ENCODE data around the gene RNF217.

The RNF217 gene

DNA sequence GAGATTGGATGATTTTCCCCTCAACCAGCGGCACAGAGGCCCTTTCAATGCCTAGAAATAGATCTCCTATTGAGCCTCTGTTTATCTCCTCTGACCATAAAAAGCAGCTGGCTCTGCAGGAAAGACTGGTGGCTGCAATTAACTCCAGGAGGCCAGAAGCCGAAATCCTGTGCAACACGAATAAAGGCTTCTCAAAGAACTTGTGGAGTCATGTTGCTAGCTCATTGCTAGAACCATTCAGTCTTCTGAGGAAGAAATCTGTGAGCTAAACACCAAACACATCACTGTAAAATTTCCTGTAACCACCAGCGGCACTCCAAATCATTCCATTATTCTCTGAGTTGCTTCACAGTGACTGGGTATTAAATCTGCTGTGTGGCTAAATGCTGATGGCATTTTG, 142.2 kb downstream of the RNF217 start:
- peak; percentile 16; the same call in 1 of the 3 replicates for ATAC-seq
- no peak for TF ChIP-seq ZC3H10 (CRISPR knock-in tag; IDR thresholded peaks at IDR 0.05)
- TF ChIP-seq, protein P1, sequence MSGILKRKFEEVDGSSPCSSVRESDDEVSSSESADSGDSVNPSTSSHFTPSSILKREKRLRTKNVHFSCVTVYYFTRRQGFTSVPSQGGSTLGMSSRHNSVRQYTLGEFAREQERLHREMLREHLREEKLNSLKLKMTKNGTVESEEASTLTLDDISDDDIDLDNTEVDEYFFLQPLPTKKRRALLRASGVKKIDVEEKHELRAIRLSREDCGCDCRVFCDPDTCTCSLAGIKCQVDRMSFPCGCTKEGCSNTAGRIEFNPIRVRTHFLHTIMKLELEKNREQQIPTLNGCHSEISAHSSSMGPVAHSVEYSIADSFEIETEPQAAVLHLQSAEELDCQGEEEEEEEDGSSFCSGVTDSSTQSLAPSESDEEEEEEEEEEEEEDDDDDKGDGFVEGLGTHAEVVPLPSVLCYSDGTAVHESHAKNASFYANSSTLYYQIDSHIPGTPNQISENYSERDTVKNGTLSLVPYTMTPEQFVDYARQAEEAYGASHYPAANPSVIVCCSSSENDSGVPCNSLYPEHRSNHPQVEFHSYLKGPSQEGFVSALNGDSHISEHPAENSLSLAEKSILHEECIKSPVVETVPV (CRISPR knock-in tag; IDR thresholded peaks at IDR 0.05): no peak
- no peak for TF ChIP-seq ZFP30 (CRISPR knock-in tag; IDR thresholded peaks at IDR 0.05)
- TF ChIP-seq ZNF70 (CRISPR knock-in tag; IDR thresholded peaks at IDR 0.05): no peak
- TF ChIP-seq CSDC2 (CRISPR knock-in tag; IDR thresholded peaks at IDR 0.05): no peak
- TF ChIP-seq ISL1 (CRISPR knock-in tag; IDR thresholded peaks at IDR 0.05): no peak
- TF ChIP-seq BACH2 (CRISPR knock-in tag; IDR thresholded peaks at IDR 0.05; ENCODE audit: borderline replicate concordance): no peak
- TF ChIP-seq TCF4 (CRISPR knock-in tag; IDR thresholded peaks at IDR 0.05; ENCODE audit: borderline replicate concordance): no peak

DNA sequence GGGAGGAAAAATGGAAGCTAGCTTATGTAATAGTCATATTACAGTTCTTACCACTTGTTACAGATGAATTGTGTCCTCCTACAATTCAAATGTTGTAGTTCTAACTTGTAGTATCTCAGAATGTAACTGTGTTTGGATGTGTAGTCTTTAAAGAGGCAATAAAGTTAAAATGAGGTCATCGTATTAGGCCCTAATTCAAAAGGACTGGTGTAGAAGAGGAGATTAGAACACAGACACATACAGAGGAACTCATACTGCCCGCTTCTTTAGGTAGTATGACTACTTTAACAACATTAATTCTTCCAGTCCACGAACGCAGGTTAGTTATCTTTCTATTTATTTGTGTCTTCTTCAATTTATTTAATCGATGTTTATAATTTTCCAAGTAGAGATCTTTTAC, 144.8 kb downstream of the RNF217 start:
- TF ChIP-seq, protein P1 (CRISPR knock-in tag; IDR thresholded peaks at IDR 0.05): no peak
- no peak for TF ChIP-seq TCF4 (CRISPR knock-in tag; IDR thresholded peaks at IDR 0.05; ENCODE audit: borderline replicate concordance)
- no peak for TF ChIP-seq TOX (CRISPR knock-in tag; IDR thresholded peaks at IDR 0.05; ENCODE audit: borderline replicate concordance)
- TF ChIP-seq, protein P2, sequence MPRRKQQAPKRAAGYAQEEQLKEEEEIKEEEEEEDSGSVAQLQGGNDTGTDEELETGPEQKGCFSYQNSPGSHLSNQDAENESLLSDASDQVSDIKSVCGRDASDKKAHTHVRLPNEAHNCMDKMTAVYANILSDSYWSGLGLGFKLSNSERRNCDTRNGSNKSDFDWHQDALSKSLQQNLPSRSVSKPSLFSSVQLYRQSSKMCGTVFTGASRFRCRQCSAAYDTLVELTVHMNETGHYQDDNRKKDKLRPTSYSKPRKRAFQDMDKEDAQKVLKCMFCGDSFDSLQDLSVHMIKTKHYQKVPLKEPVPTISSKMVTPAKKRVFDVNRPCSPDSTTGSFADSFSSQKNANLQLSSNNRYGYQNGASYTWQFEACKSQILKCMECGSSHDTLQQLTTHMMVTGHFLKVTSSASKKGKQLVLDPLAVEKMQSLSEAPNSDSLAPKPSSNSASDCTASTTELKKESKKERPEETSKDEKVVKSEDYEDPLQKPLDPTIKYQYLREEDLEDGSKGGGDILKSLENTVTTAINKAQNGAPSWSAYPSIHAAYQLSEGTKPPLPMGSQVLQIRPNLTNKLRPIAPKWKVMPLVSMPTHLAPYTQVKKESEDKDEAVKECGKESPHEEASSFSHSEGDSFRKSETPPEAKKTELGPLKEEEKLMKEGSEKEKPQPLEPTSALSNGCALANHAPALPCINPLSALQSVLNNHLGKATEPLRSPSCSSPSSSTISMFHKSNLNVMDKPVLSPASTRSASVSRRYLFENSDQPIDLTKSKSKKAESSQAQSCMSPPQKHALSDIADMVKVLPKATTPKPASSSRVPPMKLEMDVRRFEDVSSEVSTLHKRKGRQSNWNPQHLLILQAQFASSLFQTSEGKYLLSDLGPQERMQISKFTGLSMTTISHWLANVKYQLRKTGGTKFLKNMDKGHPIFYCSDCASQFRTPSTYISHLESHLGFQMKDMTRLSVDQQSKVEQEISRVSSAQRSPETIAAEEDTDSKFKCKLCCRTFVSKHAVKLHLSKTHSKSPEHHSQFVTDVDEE (CRISPR knock-in tag; IDR thresholded peaks at IDR 0.05): no peak
- TF ChIP-seq ARNTL (CRISPR knock-in tag; IDR thresholded peaks at IDR 0.05; ENCODE audit: borderline replicate concordance, low read depth): no peak
- no peak for TF ChIP-seq PPARA (CRISPR knock-in tag; IDR thresholded peaks at IDR 0.05; ENCODE audit: borderline replicate concordance)
- no peak for TF ChIP-seq ESRRG (CRISPR knock-in tag; IDR thresholded peaks at IDR 0.05)
- TF ChIP-seq ZC3H10 (CRISPR knock-in tag; IDR thresholded peaks at IDR 0.05): no peak
- TF ChIP-seq RARB (CRISPR knock-in tag; IDR thresholded peaks at IDR 0.05): no peak
- TF ChIP-seq, protein P3, sequence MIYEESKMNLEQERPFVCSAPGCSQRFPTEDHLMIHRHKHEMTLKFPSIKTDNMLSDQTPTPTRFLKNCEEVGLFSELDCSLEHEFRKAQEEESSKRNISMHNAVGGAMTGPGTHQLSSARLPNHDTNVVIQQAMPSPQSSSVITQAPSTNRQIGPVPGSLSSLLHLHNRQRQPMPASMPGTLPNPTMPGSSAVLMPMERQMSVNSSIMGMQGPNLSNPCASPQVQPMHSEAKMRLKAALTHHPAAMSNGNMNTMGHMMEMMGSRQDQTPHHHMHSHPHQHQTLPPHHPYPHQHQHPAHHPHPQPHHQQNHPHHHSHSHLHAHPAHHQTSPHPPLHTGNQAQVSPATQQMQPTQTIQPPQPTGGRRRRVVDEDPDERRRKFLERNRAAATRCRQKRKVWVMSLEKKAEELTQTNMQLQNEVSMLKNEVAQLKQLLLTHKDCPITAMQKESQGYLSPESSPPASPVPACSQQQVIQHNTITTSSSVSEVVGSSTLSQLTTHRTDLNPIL (CRISPR knock-in tag; IDR thresholded peaks at IDR 0.05; ENCODE audit: low read depth): no peak
- no peak for TF ChIP-seq SNAI2 (CRISPR knock-in tag; IDR thresholded peaks at IDR 0.05)
- TF ChIP-seq ZNF565 (CRISPR knock-in tag; conservative IDR thresholded peaks at IDR 0.05; ENCODE audit: low read depth): no peak
- TF ChIP-seq, protein P4, sequence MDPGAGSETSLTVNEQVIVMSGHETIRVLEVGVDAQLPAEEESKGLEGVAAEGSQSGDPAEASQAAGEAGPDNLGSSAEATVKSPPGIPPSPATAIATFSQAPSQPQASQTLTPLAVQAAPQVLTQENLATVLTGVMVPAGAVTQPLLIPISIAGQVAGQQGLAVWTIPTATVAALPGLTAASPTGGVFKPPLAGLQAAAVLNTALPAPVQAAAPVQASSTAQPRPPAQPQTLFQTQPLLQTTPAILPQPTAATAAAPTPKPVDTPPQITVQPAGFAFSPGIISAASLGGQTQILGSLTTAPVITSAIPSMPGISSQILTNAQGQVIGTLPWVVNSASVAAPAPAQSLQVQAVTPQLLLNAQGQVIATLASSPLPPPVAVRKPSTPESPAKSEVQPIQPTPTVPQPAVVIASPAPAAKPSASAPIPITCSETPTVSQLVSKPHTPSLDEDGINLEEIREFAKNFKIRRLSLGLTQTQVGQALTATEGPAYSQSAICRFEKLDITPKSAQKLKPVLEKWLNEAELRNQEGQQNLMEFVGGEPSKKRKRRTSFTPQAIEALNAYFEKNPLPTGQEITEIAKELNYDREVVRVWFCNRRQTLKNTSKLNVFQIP (CRISPR knock-in tag; IDR thresholded peaks at IDR 0.05; ENCODE audit: borderline replicate concordance, low read depth): no peak
- no peak for TF ChIP-seq ZNF70 (CRISPR knock-in tag; IDR thresholded peaks at IDR 0.05)
- TF ChIP-seq OSR1 (CRISPR knock-in tag; IDR thresholded peaks at IDR 0.05): no peak
- no peak for TF ChIP-seq GLIS3 (CRISPR knock-in tag; IDR thresholded peaks at IDR 0.05)
- TF ChIP-seq ZFP3 (CRISPR knock-in tag; IDR thresholded peaks at IDR 0.05): no peak
- no peak for ATAC-seq

- TF ChIP-seq ZFP30 (CRISPR knock-in tag; IDR thresholded peaks at IDR 0.05) (no peak), ISL1 (CRISPR knock-in tag; IDR thresholded peaks at IDR 0.05) (no peak), TCF4 (CRISPR knock-in tag; IDR thresholded peaks at IDR 0.05; ENCODE audit: borderline replicate concordance) (no peak), OSR1 (CRISPR knock-in tag; IDR thresholded peaks at IDR 0.05) (no peak)
- TF ChIP-seq, protein P2 (CRISPR knock-in tag; IDR thresholded peaks at IDR 0.05): no peak
- TF ChIP-seq, protein P1 (CRISPR knock-in tag; IDR thresholded peaks at IDR 0.05): no peak
- ATAC-seq: no peak
Measured at GRCh38 chr6:125107896-125108295, 145.7 kb downstream of the RNF217 start.

Measured in SK-N-SH treated with all-trans-retinoic acid at 6 μM for 48 hours (cell line).